Prostate gland (tissue), 2 donors: ENCODE measurements around the gene IKZF2.

Source experiments
- POLR2A ChIP-seq: fragments of 450-650 bp; IDR thresholded peaks from one replicate; pipeline ENCODE4 v1.6.1; 2016; ENCODE audit warnings: antibody characterized with exemption, mild to moderate bottlenecking
- POLR2AphosphoS5 ChIP-seq: sonication (generic); formaldehyde crosslinking; IDR thresholded peaks from one replicate; pipeline ENCODE4 v1.6.1; 2017; ENCODE audit warnings: antibody characterized with exemption
- TF ChIP-seq, protein P1 (sequence below), 4 experiments: fragments of 200-600 bp in 2 of 4; fragments of 450-650 bp in 2 of 4; sonication (generic) in 2 of 4; IDR thresholded peaks; 1 replicate in 3 of 4; 2 replicates in 1 of 4; pipeline ENCODE4 v1.5.1; 2016 to 2019; ENCODE audit warnings: antibody characterized with exemption in 4 of 4, mild to moderate bottlenecking in 2 of 4, moderate library complexity in 2 of 4

DNA sequence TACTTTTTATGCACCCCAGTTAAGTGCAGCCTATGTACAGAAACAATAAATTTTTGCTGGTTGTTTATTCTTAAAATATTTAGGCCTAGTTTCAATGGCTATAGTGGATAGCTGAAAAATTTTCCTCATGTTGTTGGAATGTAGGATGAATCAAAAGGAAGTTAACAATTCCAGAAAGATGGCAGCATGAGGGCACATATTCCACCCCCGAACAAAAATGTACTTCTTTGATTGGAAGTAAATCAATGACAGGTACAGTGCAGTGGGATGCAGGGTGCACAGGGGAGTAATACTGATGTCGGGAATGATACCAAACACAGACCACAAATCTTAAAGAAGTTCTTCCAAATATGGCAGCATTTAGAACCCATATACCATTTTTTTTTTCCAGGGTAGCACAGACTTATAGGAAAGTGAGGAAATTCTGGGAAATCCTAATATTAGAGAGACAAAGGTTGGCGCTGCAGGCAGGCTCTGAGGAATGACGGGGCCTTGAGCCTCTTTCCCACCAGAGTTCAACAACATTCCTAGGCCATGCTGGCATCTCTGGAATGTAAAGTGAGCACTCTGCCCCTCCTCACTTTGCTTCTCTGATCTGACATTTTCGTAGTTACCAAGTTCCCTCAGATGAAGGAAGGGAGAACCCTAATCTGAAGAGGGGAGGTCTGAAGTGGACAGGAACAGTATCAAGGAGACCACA lies 36.6 kb upstream of the IKZF2 start:
- TF ChIP-seq, protein P1, sequence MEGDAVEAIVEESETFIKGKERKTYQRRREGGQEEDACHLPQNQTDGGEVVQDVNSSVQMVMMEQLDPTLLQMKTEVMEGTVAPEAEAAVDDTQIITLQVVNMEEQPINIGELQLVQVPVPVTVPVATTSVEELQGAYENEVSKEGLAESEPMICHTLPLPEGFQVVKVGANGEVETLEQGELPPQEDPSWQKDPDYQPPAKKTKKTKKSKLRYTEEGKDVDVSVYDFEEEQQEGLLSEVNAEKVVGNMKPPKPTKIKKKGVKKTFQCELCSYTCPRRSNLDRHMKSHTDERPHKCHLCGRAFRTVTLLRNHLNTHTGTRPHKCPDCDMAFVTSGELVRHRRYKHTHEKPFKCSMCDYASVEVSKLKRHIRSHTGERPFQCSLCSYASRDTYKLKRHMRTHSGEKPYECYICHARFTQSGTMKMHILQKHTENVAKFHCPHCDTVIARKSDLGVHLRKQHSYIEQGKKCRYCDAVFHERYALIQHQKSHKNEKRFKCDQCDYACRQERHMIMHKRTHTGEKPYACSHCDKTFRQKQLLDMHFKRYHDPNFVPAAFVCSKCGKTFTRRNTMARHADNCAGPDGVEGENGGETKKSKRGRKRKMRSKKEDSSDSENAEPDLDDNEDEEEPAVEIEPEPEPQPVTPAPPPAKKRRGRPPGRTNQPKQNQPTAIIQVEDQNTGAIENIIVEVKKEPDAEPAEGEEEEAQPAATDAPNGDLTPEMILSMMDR (IDR thresholded peaks at IDR 0.05) = no peak
- no peak for TF ChIP-seq POLR2A
- no peak for TF ChIP-seq POLR2AphosphoS5
